Uterus (tissue), 4 donors: ENCODE data around the gene MBTPS1. TPM values are rescaled to one million over a fixed set of nuclear protein-coding genes. Genes with fewer than 3 reads are reported as not detected.

ENCODE experiments used
- DNase-seq, 2 donors: peaks; one replicate each; pipeline ENCODE4 v3.0.0-alpha.2; 2019 to 2020
- H3K27ac ChIP-seq, 2 donors: fragments of 200-600 bp; sonication (generic); 1 replicate in 1 of 2; 2 replicates in 1 of 2; pipeline ENCODE4 v1.5.1; 2016 to 2018
- H3K27me3 ChIP-seq, 2 donors: fragments of 200-600 bp; sonication (generic); one replicate each; pipeline ENCODE4 v1.5.1; 2018 to 2019; ENCODE audit warnings: control low read depth in 1 of 2
- H3K36me3 ChIP-seq, 2 donors: fragments of 200-600 bp; sonication (generic); one replicate each; pipeline ENCODE4 v1.5.1; 2019; ENCODE audit warnings: control low read depth in 1 of 2
- H3K4me1 ChIP-seq, 2 donors: fragments of 200-600 bp; sonication (generic); one replicate each; pipeline ENCODE4 v1.5.1; 2018 to 2019; ENCODE audit warnings: control low read depth in 1 of 2
- H3K4me3 ChIP-seq, 2 donors: fragments of 200-600 bp; sonication (generic); 1 replicate in 1 of 2; 2 replicates in 1 of 2; pipeline ENCODE4 v1.5.1; 2018 to 2019; ENCODE audit warnings: mild to moderate bottlenecking in 1 of 2
- H3K9me3 ChIP-seq, 2 donors: fragments of 200-600 bp; sonication (generic); one replicate each; pipeline ENCODE4 v1.5.1; 2019; ENCODE audit warnings: control low read depth in 1 of 2
- CTCF ChIP-seq, 4 experiments: fragments of 200-600 bp in 2 of 4; fragments of 450-650 bp in 2 of 4; sonication (generic) in 2 of 4; IDR thresholded peaks; one replicate each; pipeline ENCODE4 v1.5.1; 2016 to 2019; ENCODE audit warnings: antibody characterized with exemption in 4 of 4, mild to moderate bottlenecking in 2 of 4, moderate library complexity in 1 of 4
- POLR2A ChIP-seq, 2 donors: fragments of 450-650 bp; IDR thresholded peaks; one replicate each; pipeline ENCODE4 v1.6.1; 2016; ENCODE audit warnings: antibody characterized with exemption in 2 of 2, mild to moderate bottlenecking in 1 of 2, moderate library complexity in 1 of 2
- intact Hi-C: fragments of 100-400 bp; cut with DNase I; formaldehyde crosslinking; loops from one replicate; pipeline ENCODE4 v1.15.1; 2023; ENCODE audit warnings: low total_unique reads
- total RNA-seq, 4 donors: library from RNA; depleted of rRNA in 3 of 4; stranded (reverse); fragments of >200 nt in 3 of 4; gene quantifications; one replicate each; pipeline versions ENCODE4 v1.1.0 to v1.2.4, GENCODE V29; 2014 to 2023
- donor health status: DM: yes; HTN: yes; CAD: no.

MBTPS1 gene
- total RNA-seq, 4 donors from 2014 or later: 63.0 to 162 (median 112) TPM

- Histone ChIP-seq H3K27me3 (no peaks in the 10 kb centered on the region), H3K27ac (no peak overlapping the region), H3K36me3 (no peaks in the 10 kb centered on the region), H3K4me3 (no peak overlapping the region), H3K4me1 (no peaks in the 10 kb centered on the region), H3K9me3 (no peaks in the 10 kb centered on the region)
- intact Hi-C loops: no loop called here
- no peak for DNase-seq
- TF ChIP-seq CTCF (IDR thresholded peaks at IDR 0.05) (no peak), POLR2A (IDR thresholded peaks at IDR 0.05) (no peak)
These were observed 83.2 kb downstream of the MBTPS1 start for GRCh38 chr16:84033251-84034195.

- no peaks in the 10 kb centered on the region for H3K9me3 ChIP-seq
- no peaks in the 10 kb centered on the region for H3K4me1 ChIP-seq
- no peak for DNase-seq
- no peaks in the 10 kb centered on the region for H3K27me3 ChIP-seq
- H3K36me3 ChIP-seq: no peaks in the 10 kb centered on the region
- no peak overlapping the region for H3K4me3 ChIP-seq
- no peak overlapping the region for H3K27ac ChIP-seq
- intact Hi-C loops: no loop called here
- TF ChIP-seq POLR2A (IDR thresholded peaks at IDR 0.05): no peak
- no peak for TF ChIP-seq CTCF (IDR thresholded peaks at IDR 0.05)
These were observed 84.1 kb downstream of the MBTPS1 start for GRCh38 chr16:84032458-84033178.

- no peak for TF ChIP-seq POLR2A (IDR thresholded peaks at IDR 0.05)
- TF ChIP-seq CTCF (IDR thresholded peaks at IDR 0.05): no peak
- no peaks in the 10 kb centered on the region for H3K36me3 ChIP-seq
- H3K4me3 ChIP-seq: no peak overlapping the region
- no peaks in the 10 kb centered on the region for H3K27me3 ChIP-seq
- DNase-seq: no peak
- H3K9me3 ChIP-seq: no peaks in the 10 kb centered on the region
- no peaks in the 10 kb centered on the region for H3K4me1 ChIP-seq
- H3K27ac ChIP-seq: no peak overlapping the region
- intact Hi-C loops: no loop called here
These were observed 85.2 kb downstream of the MBTPS1 start for GRCh38 chr16:84031556-84031955.

- TF ChIP-seq POLR2A (IDR thresholded peaks at IDR 0.05) (no peak), CTCF (IDR thresholded peaks at IDR 0.05) (no peak)
- no peak overlapping the region for H3K4me3 ChIP-seq
- H3K4me1 ChIP-seq: no peaks in the 10 kb centered on the region
- no peaks in the 10 kb centered on the region for H3K36me3 ChIP-seq
- no peak overlapping the region for H3K27ac ChIP-seq
- no peaks in the 10 kb centered on the region for H3K27me3 ChIP-seq
- DNase-seq: no peak
- intact Hi-C loops: no loop called here
- H3K9me3 ChIP-seq: no peaks in the 10 kb centered on the region
These were observed 87.3 kb downstream of the MBTPS1 start for GRCh38 chr16:84029297-84030047.
